HL-60 (cell line): ENCODE results near the gene PDE2A.

Experiments
- DNase-seq, 2 experiments: peaks; one replicate each; pipeline ENCODE4 v3.0.0-alpha.2; 2010 to 2020; ENCODE audit warnings: low read depth in 1 of 2, low spot score in 1 of 2
- H3K27ac ChIP-seq: fragments of 250-450 bp; sonication (Bioruptor Pico); replicated peaks from 2 replicates; pipeline ENCODE4 v1.5.1; 2020; ENCODE audit warnings: mild to moderate bottlenecking, moderate library complexity
- H3K27me3 ChIP-seq: fragments of 250-450 bp; sonication (Bioruptor Pico); 2 replicates; pipeline ENCODE4 v1.5.1; 2021; ENCODE audit warnings: mild to moderate bottlenecking, moderate library complexity; ENCODE audit not compliant: insufficient read depth, poor library complexity, severe bottlenecking
- H3K4me3 ChIP-seq: replicated peaks from 2 replicates; pipeline ENCODE4 v1.5.1; 2011; ENCODE audit warnings: mild to moderate bottlenecking, control low read depth, low read length; ENCODE audit not compliant: insufficient read depth
- GABPA ChIP-seq: IDR thresholded peaks from 2 replicates; pipeline ENCODE4 v1.6.1; 2012; ENCODE audit warnings: low read depth
- POLR2AphosphoS5 ChIP-seq: IDR thresholded peaks from 2 replicates; pipeline ENCODE4 v1.6.1; 2012; ENCODE audit warnings: low read depth
- SPI1 ChIP-seq: IDR thresholded peaks from 2 replicates; pipeline ENCODE4 v1.6.1; 2012; ENCODE audit warnings: low read depth, mild to moderate bottlenecking, borderline replicate concordance
- TF ChIP-seq, protein P1 (sequence below): IDR thresholded peaks from 2 replicates; pipeline ENCODE4 v1.6.1; 2012; ENCODE audit warnings: low read depth; ENCODE audit not compliant: insufficient replicate concordance
- TF ChIP-seq, protein P2 (sequence below): IDR thresholded peaks from one replicate; pipeline ENCODE4 v1.5.1; 2011; ENCODE audit warnings: low read length, control low read depth, inconsistent platforms; ENCODE audit not compliant: insufficient read depth

PDE2A gene

DNA sequence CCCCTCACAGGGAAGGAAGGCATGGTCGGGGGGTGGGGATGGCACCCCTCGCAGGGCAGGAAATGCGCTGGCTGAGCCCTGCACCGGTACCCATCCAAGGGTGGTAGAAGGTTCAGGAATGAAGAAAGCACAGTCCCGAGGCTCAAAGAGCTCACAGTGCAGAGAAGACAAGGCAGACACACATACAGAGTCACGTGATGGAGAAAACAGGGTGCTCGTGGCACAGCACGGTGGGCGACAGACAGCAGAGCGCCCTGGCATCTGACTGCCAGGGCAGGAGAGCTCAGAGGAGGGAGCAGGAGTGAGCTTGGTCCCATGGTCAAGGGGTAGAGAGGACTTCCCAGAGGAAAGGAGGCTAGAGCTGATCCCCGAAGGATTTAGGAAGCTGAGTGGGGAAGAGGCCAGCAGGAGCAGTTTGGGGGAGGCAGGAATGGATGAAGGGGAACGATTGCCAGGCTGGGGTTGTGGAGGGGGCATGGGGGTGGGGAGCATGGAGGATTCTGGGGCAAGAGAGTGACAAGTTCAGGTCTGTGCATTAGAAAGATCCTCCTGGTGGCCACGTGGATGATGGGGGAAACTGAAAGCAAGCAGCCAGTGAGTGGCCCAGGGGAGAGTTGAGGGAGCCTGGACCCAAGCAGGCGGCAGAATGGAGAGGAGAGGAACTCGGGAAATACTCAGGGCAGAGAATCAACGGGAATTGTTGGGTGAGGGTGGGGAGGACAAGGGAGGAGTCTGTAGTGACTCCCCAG, 43.9 kb downstream of the PDE2A start:
- H3K27me3 ChIP-seq, result peaks cover 7% of the 10 kb centered on the region
- DNase-seq, result no peak
- TF ChIP-seq POLR2AphosphoS5 (no peak), GABPA (no peak), SPI1 (no peak)
- TF ChIP-seq, protein P1, sequence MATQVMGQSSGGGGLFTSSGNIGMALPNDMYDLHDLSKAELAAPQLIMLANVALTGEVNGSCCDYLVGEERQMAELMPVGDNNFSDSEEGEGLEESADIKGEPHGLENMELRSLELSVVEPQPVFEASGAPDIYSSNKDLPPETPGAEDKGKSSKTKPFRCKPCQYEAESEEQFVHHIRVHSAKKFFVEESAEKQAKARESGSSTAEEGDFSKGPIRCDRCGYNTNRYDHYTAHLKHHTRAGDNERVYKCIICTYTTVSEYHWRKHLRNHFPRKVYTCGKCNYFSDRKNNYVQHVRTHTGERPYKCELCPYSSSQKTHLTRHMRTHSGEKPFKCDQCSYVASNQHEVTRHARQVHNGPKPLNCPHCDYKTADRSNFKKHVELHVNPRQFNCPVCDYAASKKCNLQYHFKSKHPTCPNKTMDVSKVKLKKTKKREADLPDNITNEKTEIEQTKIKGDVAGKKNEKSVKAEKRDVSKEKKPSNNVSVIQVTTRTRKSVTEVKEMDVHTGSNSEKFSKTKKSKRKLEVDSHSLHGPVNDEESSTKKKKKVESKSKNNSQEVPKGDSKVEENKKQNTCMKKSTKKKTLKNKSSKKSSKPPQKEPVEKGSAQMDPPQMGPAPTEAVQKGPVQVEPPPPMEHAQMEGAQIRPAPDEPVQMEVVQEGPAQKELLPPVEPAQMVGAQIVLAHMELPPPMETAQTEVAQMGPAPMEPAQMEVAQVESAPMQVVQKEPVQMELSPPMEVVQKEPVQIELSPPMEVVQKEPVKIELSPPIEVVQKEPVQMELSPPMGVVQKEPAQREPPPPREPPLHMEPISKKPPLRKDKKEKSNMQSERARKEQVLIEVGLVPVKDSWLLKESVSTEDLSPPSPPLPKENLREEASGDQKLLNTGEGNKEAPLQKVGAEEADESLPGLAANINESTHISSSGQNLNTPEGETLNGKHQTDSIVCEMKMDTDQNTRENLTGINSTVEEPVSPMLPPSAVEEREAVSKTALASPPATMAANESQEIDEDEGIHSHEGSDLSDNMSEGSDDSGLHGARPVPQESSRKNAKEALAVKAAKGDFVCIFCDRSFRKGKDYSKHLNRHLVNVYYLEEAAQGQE, result no peak
- TF ChIP-seq, protein P2, sequence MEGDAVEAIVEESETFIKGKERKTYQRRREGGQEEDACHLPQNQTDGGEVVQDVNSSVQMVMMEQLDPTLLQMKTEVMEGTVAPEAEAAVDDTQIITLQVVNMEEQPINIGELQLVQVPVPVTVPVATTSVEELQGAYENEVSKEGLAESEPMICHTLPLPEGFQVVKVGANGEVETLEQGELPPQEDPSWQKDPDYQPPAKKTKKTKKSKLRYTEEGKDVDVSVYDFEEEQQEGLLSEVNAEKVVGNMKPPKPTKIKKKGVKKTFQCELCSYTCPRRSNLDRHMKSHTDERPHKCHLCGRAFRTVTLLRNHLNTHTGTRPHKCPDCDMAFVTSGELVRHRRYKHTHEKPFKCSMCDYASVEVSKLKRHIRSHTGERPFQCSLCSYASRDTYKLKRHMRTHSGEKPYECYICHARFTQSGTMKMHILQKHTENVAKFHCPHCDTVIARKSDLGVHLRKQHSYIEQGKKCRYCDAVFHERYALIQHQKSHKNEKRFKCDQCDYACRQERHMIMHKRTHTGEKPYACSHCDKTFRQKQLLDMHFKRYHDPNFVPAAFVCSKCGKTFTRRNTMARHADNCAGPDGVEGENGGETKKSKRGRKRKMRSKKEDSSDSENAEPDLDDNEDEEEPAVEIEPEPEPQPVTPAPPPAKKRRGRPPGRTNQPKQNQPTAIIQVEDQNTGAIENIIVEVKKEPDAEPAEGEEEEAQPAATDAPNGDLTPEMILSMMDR, result no peak
- no peak overlapping the region for H3K4me3 ChIP-seq
- H3K27ac ChIP-seq, result no peak overlapping the region

DNA sequence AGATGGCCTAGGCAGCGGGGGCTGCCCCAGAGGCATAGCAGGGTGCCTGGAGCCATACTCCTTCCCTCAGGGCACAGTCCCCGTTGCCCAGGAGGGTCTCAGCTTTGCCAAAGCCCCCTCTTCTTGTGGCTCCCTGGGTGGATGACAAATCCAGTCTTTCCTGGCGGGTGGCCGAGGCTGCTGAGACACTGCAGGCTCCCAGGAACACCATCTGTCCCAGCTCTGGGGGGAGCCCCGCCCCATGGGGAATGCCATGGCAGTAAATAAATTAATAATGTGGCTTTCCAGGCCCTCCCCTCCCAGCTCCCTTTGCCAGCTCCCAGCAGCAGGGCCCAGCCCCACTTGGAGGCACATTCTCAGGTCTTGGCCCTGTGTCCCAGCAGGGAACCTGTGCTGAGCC, 45.0 kb downstream of the PDE2A start:
- TF ChIP-seq, protein P2, result no peak
- TF ChIP-seq GABPA (no peak), POLR2AphosphoS5 (no peak), SPI1 (no peak)
- TF ChIP-seq, protein P1, result no peak
- no peak overlapping the region for H3K27ac ChIP-seq
- peaks cover 3% of the 10 kb centered on the region for H3K27me3 ChIP-seq
- DNase-seq, result no peak
- H3K4me3 ChIP-seq, result no peak overlapping the region

DNA sequence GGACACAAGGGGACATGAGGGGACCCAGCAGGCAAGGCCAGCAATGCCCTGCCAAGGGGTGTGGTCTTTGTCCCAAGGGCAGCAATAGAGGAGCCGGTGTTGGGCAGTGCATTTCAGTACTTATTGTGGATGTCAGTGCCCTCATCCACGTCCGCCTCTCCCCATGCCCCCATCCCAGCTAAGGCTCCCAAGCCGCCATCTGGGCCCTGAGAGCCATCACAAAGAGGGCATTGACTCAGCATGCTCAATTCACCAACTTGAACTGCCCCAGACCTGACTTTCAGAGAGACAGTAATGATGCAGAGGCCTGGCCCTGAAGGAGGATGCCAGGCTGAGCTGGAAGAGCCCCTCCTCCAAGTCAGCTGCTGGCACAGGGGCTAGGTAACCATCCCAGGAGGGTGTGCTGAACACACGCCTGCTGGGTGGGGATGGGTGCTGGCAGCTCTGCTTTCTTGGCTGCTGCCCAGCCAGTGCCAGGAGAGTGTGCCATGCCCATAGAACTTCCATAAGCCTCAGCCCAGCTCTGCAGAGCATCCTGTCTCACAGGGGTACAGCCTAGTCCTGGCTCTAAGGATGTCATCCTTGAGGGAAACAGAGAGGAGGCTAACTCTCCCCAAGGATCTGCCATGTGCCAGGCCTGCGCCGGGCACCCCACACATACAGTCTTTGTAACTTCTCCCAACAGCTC, 46.5 kb downstream of the PDE2A start:
- no peak for TF ChIP-seq POLR2AphosphoS5
- TF ChIP-seq, protein P2, result no peak
- TF ChIP-seq SPI1, result no peak
- TF ChIP-seq, protein P1, result no peak
- no peak for TF ChIP-seq GABPA
- Histone ChIP-seq H3K27me3 (peaks cover 5% of the 10 kb centered on the region), H3K4me3 (no peak overlapping the region), H3K27ac (no peak overlapping the region)
- no peak for DNase-seq
